ENCODE results near the gene AHNAK2. TPM values are rescaled to one million over a fixed set of nuclear protein-coding genes. Genes with fewer than 3 reads are reported as not detected.

The AHNAK2 gene
- total and polyA plus RNA-seq, 2 experiments from 2014 or later = 38.3 to 58.0 TPM

DNA sequence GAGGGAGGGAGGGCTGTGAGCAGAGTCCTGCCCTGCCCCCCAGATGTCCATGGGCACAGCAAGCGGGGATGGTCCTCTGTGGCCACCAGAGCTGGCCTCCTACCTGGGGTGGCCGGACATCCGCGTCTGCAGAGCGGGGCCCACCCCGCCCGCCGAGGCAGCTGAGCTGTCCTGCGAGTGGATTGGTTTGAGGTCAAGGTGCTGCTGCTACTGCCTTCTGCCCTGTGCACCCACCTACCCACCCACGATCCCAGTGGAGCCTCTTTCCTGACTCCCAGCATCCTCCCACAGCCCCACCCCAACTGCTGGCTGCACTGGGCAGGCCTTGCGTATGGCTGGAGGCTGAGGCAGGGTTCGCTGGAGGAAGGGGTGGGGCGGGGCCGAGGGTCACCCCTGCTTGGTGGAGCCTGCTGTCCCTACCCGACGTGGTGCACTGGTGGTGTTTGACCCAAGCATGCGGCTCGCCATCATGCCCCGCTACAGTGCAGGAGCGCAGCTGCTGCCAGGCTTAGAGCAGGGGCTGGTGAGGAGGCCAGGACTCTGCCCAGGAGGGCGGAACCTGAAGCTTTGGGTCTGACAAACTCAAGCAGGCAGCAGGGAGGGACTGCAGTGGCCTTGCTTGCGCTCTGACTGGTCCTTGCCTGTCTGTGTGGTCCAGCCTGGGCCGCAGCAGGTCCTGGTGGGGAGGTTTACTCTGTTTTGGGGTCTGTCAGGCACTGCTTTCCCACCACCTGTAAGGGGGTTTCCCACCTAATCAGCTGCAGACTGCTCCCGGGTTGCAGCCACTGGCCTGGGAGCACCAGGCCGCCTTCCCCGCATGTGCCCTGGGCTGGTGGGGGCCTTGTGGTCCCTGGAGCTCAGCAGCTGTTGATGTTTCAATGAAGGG, 89.4 kb downstream of the AHNAK2 start:
- in situ Hi-C loops (cut with MboI) = no loop called here
- 92 to 95% methylated on average over 18 of the region's 26 CpGs for WGBS, 2 experiments (ENCODE audit: low coverage in 1 of 2, low lambda C conversion rate in 2 of 2, missing lambda C conversion rate in 2 of 2)

DNA sequence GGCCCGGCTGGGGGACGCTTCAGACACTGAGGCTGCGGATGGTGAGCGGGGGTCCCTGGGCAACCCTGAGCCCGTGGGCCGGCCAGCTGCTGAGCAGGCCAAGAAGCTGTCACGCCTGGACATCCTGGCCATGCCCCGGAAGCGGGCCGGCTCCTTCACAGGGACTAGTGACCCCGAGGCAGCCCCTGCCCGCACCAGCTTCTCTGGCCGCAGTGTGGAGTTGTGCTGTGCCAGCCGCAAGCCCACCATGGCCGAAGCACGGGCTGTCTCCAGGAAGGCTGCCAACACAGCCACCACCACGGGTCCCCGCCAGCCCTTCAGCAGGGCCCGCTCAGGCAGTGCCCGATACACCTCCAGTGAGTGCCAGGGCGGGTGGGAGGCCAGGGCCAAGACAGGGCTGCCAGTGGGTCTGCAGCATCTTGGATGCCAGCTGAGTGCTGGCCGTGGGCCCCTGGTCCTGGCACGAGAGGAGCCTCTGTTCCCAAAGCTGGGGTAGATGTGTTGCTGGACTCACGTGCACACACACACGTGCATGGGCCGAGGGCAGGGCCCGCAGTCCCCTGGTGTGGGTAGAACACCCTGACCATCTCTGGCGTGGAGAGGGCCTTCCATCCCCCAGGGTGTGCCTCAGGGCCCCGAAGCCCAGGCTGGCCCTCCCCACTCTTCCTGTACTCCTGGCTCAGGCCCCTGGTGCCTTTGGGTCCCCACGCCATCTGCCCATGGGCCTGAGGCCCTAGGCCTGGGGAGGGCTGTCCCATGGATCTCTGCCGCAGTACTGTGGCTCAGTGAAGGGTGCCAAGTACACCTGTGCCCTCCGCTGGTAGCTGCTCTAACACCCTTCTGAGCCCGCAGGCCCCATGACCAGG, 90.3 kb downstream of the AHNAK2 start:
- in situ Hi-C loops (cut with MboI) = no loop called here

More for the DNA sequence above, 89.4 kb downstream of the AHNAK2 start:
- Histone ChIP-seq H3K9ac (no peak overlapping the region), H3K4me2 (ENCODE audit: unreplicated experiment) (no peak overlapping the region), H3K4me1 (ENCODE audit: insufficient read depth) (no peaks in the 10 kb centered on the region), H3K9me3 (ENCODE audit: low read depth) (no peaks in the 10 kb centered on the region), H3K79me2 (ENCODE audit: insufficient read depth) (no peaks in the 10 kb centered on the region), H3K27ac (no peak overlapping the region), H3K9me2 (ENCODE audit: insufficient read depth) (no peaks in the 10 kb centered on the region), H3K4me3 (no peak overlapping the region), H3K36me3 (ENCODE audit: low read depth) (no peaks in the 10 kb centered on the region; the same call in 1 of the 2 replicates), H3K27me3 (replicated peaks; ENCODE audit: insufficient read depth) (no peaks in the 10 kb centered on the region), H2AFZ (no peak overlapping the region), H3F3A (ENCODE audit: insufficient read depth) (no peaks in the 10 kb centered on the region), H4K20me1 (ENCODE audit: insufficient read depth) (no peaks in the 10 kb centered on the region)
- TF ChIP-seq EZH2phosphoT487 (IDR thresholded peaks at IDR 0.05; ENCODE audit: insufficient read depth, low read depth) = no peak
- TF ChIP-seq EZH2 (IDR thresholded peaks at IDR 0.05; ENCODE audit: insufficient read depth, poor library complexity, severe bottlenecking) = no peak
- no peak for DNase-seq

More for the DNA sequence above, 90.3 kb downstream of the AHNAK2 start:
- Histone ChIP-seq H3F3A (ENCODE audit: insufficient read depth) (no peaks in the 10 kb centered on the region), H3K79me2 (ENCODE audit: insufficient read depth) (no peaks in the 10 kb centered on the region), H3K9ac (no peak overlapping the region), H3K4me3 (no peak overlapping the region), H4K20me1 (ENCODE audit: insufficient read depth) (no peaks in the 10 kb centered on the region), H2AFZ (no peak overlapping the region), H3K9me2 (ENCODE audit: insufficient read depth) (no peaks in the 10 kb centered on the region), H3K9me3 (ENCODE audit: low read depth) (no peaks in the 10 kb centered on the region), H3K4me1 (ENCODE audit: insufficient read depth) (no peaks in the 10 kb centered on the region), H3K27ac (no peak overlapping the region), H3K36me3 (ENCODE audit: low read depth) (no peaks in the 10 kb centered on the region), H3K27me3 (replicated peaks; ENCODE audit: insufficient read depth) (no peaks in the 10 kb centered on the region), H3K4me2 (ENCODE audit: unreplicated experiment) (no peak overlapping the region)
- no peak for DNase-seq
- WGBS, 2 experiments (ENCODE audit: low coverage in 1 of 2, low lambda C conversion rate in 2 of 2, missing lambda C conversion rate in 2 of 2) = 94 to 96% methylated on average over 28 to 29 of the region's 33 CpGs
- TF ChIP-seq EZH2 (IDR thresholded peaks at IDR 0.05; ENCODE audit: insufficient read depth, poor library complexity, severe bottlenecking) (no peak), EZH2phosphoT487 (IDR thresholded peaks at IDR 0.05; ENCODE audit: insufficient read depth, low read depth) (no peak)

Other genes starting within 250 kb of the AHNAK2 start
- 148 and 174 TPM in 2 replicates for gene SIVA1, start 225.2 kb downstream of the AHNAK2 start, total RNA-seq (2014; rRNA removed; shearing (Covaris generic))
- 132 and 141 TPM in 2 replicates for gene SIVA1, start 225.2 kb downstream of the AHNAK2 start, polyA plus RNA-seq (2016; fragmentation: Nextera tagmentation; extraction: Ambion mirVana)
- gene AKT1, start 182.6 kb downstream of the AHNAK2 start, total RNA-seq (2014; rRNA removed; shearing (Covaris generic)) = 154 and 164 TPM in 2 replicates
- gene AKT1, start 182.6 kb downstream of the AHNAK2 start, polyA plus RNA-seq (2016; fragmentation: Nextera tagmentation; extraction: Ambion mirVana) = 16.9 and 17.9 TPM in 2 replicates
- 2.4 and 6.2 TPM in 2 replicates for gene ZBTB42, start 177.3 kb downstream of the AHNAK2 start, total RNA-seq (2014; rRNA removed; shearing (Covaris generic))
- 0.56 and 0.75 TPM in 2 replicates for gene ZBTB42, start 177.3 kb downstream of the AHNAK2 start, polyA plus RNA-seq (2016; fragmentation: Nextera tagmentation; extraction: Ambion mirVana)
- 23.3 and 24.5 TPM in 2 replicates for gene CEP170B, start 113.1 kb downstream of the AHNAK2 start, total RNA-seq (2014; rRNA removed; shearing (Covaris generic))
- gene CEP170B, start 113.1 kb downstream of the AHNAK2 start, polyA plus RNA-seq (2016; fragmentation: Nextera tagmentation; extraction: Ambion mirVana) = 2.5 and 2.7 TPM in 2 replicates
- not detected in 2 replicates for gene PLD4, start 53.5 kb downstream of the AHNAK2 start, total RNA-seq (2014; rRNA removed; shearing (Covaris generic))
- not detected in 2 replicates for gene PLD4, start 53.5 kb downstream of the AHNAK2 start, polyA plus RNA-seq (2016; fragmentation: Nextera tagmentation; extraction: Ambion mirVana)
- gene CLBA1, start 7.4 kb upstream of the AHNAK2 start, total RNA-seq (2014; rRNA removed; shearing (Covaris generic)) = 10.4 and 13.5 TPM in 2 replicates
- gene CLBA1, start 7.4 kb upstream of the AHNAK2 start, polyA plus RNA-seq (2016; fragmentation: Nextera tagmentation; extraction: Ambion mirVana) = 7.7 and 11.5 TPM in 2 replicates
- 25.5 and 27.5 TPM in 2 replicates for gene CDCA4, start 42.7 kb upstream of the AHNAK2 start, total RNA-seq (2014; rRNA removed; shearing (Covaris generic))
- 24.0 and 26.8 TPM in 2 replicates for gene CDCA4, start 42.7 kb upstream of the AHNAK2 start, polyA plus RNA-seq (2016; fragmentation: Nextera tagmentation; extraction: Ambion mirVana)
- gene GPR132, start 87.1 kb upstream of the AHNAK2 start, total RNA-seq (2014; rRNA removed; shearing (Covaris generic)) = not detected in 2 replicates
- gene GPR132, start 87.1 kb upstream of the AHNAK2 start, polyA plus RNA-seq (2016; fragmentation: Nextera tagmentation; extraction: Ambion mirVana) = not detected in 2 replicates
- gene JAG2, start 190.4 kb upstream of the AHNAK2 start, total RNA-seq (2014; rRNA removed; shearing (Covaris generic)) = 0.13 and 1.5 TPM in 2 replicates
- gene JAG2, start 190.4 kb upstream of the AHNAK2 start, polyA plus RNA-seq (2016; fragmentation: Nextera tagmentation; extraction: Ambion mirVana) = 0.25 TPM in 1 of 2 replicates, not detected in the other
- gene NUDT14, start 202.9 kb upstream of the AHNAK2 start, total RNA-seq (2014; rRNA removed; shearing (Covaris generic)) = 6.3 and 8.6 TPM in 2 replicates
- 10.8 and 12.4 TPM in 2 replicates for gene NUDT14, start 202.9 kb upstream of the AHNAK2 start, polyA plus RNA-seq (2016; fragmentation: Nextera tagmentation; extraction: Ambion mirVana)